ENCODE results near the gene SNAPC1. TPM values are rescaled to one million over a fixed set of nuclear protein-coding genes. Genes with fewer than 3 reads are reported as not detected.

Gene SNAPC1
- total RNA-seq, 1 donor from 2014 or later, result 6.2 TPM

- no peak for DNase-seq
- peak; percentile 39 for ATAC-seq
- peaks cover 49% of the 10 kb centered on the region for H3K27me3 ChIP-seq
Measured at GRCh38 chr14:61812347-61813095, 50.3 kb downstream of the SNAPC1 start, which contains the start of gene SYT16. SYT16 (plus strand) TSS chr14:61812703.

GRCh38 chr14:61813096-61813606 is 50.9 kb downstream of the SNAPC1 start:
- DNase-seq (no peak), ATAC-seq (no peak)
- Histone ChIP-seq H3K27ac (no peak overlapping the region), H3K36me3 (no peaks in the 10 kb centered on the region), H3K9me3 (no peaks in the 10 kb centered on the region), H3K27me3 (peaks cover 49% of the 10 kb centered on the region), H3K4me3 (peak overlapping the region; percentile 41), H3K4me1 (peaks cover 7% of the 10 kb centered on the region)
- TF ChIP-seq CTCF (IDR thresholded peaks at IDR 0.05), result no peak
- intact Hi-C loops (cut with DNase I), result no loop called here

More at GRCh38 chr14:61812347-61813095, 50.3 kb downstream of the SNAPC1 start, which contains the start of gene SYT16:
- Histone ChIP-seq H3K9me3 (no peaks in the 10 kb centered on the region), H3K36me3 (no peaks in the 10 kb centered on the region), H3K27ac (no peak within 1 kb of the TSS), H3K4me1 (peaks cover 7% of the 10 kb centered on the region), H3K4me3 (peak within 1 kb of the TSS; percentile 41)
- TF ChIP-seq CTCF (IDR thresholded peaks at IDR 0.05), result no peak
- intact Hi-C loops (cut with DNase I), result no loop called here

GRCh38 chr14:61822458-61822857 is 60.2 kb downstream of the SNAPC1 start:
- no peak overlapping the region for H3K4me3 ChIP-seq
- H3K4me1 ChIP-seq, result no peaks in the 10 kb centered on the region
- no peak overlapping the region for H3K27ac ChIP-seq
- no peaks in the 10 kb centered on the region for H3K9me3 ChIP-seq
- no peaks in the 10 kb centered on the region for H3K27me3 ChIP-seq
- intact Hi-C loops (cut with DNase I), result no loop called here
- no peaks in the 10 kb centered on the region for H3K36me3 ChIP-seq
- no peak for TF ChIP-seq CTCF (IDR thresholded peaks at IDR 0.05)
- DNase-seq, result no peak
- no peak for ATAC-seq

- H3K4me1 ChIP-seq, result no peaks in the 10 kb centered on the region
- TF ChIP-seq CTCF (IDR thresholded peaks at IDR 0.05), result no peak
- intact Hi-C loops (cut with DNase I), result no loop called here
Measured at GRCh38 chr14:61832783-61833182, 70.6 kb downstream of the SNAPC1 start.

GRCh38 chr14:61836184-61836583 is 74.0 kb downstream of the SNAPC1 start:
- H3K36me3 ChIP-seq, result no peaks in the 10 kb centered on the region
- no peaks in the 10 kb centered on the region for H3K4me1 ChIP-seq
- no peaks in the 10 kb centered on the region for H3K9me3 ChIP-seq
- ATAC-seq, result no peak
- no peak overlapping the region for H3K27ac ChIP-seq
- DNase-seq, result no peak
- no peak for TF ChIP-seq CTCF (IDR thresholded peaks at IDR 0.05)
- no peaks in the 10 kb centered on the region for H3K27me3 ChIP-seq
- no peak overlapping the region for H3K4me3 ChIP-seq
- intact Hi-C loops (cut with DNase I), result loop anchor here (5.0 kb wide), 1 partner anchor 374 kb away; no protein-coding TSS in a partner anchor

More at GRCh38 chr14:61832783-61833182, 70.6 kb downstream of the SNAPC1 start:
- no peaks in the 10 kb centered on the region for H3K36me3 ChIP-seq
- DNase-seq, result no peak
- H3K27ac ChIP-seq, result no peak overlapping the region
- H3K4me3 ChIP-seq, result no peak overlapping the region
- no peaks in the 10 kb centered on the region for H3K27me3 ChIP-seq
- ATAC-seq, result no peak
- no peaks in the 10 kb centered on the region for H3K9me3 ChIP-seq

All from upper lobe of right lung (tissue), 1 donor.